Stomach (tissue), 4 donors: ENCODE measurements around the gene ARL15.

Source experiments
- CTCF ChIP-seq, 7 experiments: fragments of 450-650 bp in 4 of 7; fragments of 200-600 bp in 3 of 7; sonication (generic) in 3 of 7; IDR thresholded peaks; one replicate each; pipeline ENCODE4 v1.5.1; 2016 to 2019; ENCODE audit warnings: antibody characterized with exemption in 7 of 7, control low read depth in 2 of 7, mild to moderate bottlenecking in 1 of 7
- EP300 ChIP-seq: sonication (generic); formaldehyde crosslinking; IDR thresholded peaks from one replicate; pipeline ENCODE4 v1.6.1; 2017; ENCODE audit warnings: antibody characterized with exemption
- POLR2A ChIP-seq, 4 donors: fragments of 450-650 bp; IDR thresholded peaks; one replicate each; pipeline ENCODE4 v1.6.1; 2016; ENCODE audit warnings: antibody characterized with exemption in 4 of 4, control low read depth in 2 of 4, mild to moderate bottlenecking in 1 of 4, moderate library complexity in 1 of 4
- POLR2AphosphoS5 ChIP-seq, 3 donors: sonication (generic); formaldehyde crosslinking; IDR thresholded peaks; one replicate each; pipeline ENCODE4 v1.6.1; 2016; ENCODE audit warnings: antibody characterized with exemption in 3 of 3

- TF ChIP-seq CTCF (IDR thresholded peaks at IDR 0.05) (no peak), POLR2A (IDR thresholded peaks at IDR 0.05) (no peak), EP300 (no peak), POLR2AphosphoS5 (IDR thresholded peaks at IDR 0.05) (no peak)
Measured at GRCh38 chr5:53874409-53874808, 436.0 kb downstream of the ARL15 start.
